HG02678 (cell line): ENCODE results near the gene OR8H3.
"Not testable (repeated sequence)": the region's sequence is repeated elsewhere in the genome, so short reads cannot be mapped to it uniquely, and the experiment has no call there.

Source experiments
- ATAC-seq: cut with Tn5 transposase; IDR thresholded peaks from one replicate; pipeline ENCODE4 v1.9.1; 2021; ENCODE audit warnings: mild to moderate bottlenecking, moderate library complexity; ENCODE audit not compliant: unreplicated experiment

The OR8H3 gene, protein sequence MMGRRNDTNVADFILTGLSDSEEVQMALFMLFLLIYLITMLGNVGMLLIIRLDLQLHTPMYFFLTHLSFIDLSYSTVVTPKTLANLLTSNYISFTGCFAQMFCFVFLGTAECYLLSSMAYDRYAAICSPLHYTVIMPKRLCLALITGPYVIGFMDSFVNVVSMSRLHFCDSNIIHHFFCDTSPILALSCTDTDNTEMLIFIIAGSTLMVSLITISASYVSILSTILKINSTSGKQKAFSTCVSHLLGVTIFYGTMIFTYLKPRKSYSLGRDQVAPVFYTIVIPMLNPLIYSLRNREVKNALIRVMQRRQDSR

DNA sequence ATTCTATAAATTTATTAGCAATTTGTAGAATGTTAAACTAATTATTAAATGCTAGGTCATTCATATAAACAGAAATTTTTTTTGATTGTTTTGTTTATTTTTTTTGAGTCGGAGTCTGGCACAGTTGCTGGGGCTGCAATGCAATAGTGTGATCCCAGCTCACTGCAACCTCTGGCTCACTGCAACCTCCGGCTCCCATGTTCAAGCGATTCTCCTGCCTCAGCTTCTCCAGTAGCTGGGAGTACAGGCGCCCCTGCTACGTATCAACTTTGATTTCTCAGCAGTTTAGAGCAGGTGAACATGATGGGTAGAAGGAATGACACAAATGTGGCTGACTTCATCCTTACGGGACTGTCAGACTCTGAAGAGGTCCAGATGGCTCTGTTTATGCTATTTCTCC is at the start of gene OR8H3:
OR8H3 (plus strand) TSS at position 301 of the 400 bp plus-strand sequence; CDS start at position 301, 0 bp downstream.
- no peak for ATAC-seq

DNA sequence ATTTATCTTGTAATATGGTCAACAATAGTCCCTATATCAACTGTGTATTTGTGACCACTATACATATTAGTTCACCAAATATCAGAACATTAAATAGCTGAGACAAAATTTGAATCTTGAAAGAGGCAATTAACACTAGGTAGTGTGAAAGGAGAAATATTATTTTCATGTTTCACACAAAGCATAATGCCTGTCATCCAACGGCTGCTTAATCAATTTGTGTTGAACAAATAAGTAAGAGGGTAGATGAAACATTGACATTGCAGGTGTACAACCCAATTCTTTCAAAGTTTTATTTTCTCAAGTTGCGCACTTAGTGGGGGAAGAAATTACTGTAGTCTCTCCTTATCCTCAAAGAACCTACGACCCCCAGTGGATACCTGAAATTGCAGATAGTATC is 32.5 kb upstream of the OR8H3 start:
- ATAC-seq: no peak

DNA sequence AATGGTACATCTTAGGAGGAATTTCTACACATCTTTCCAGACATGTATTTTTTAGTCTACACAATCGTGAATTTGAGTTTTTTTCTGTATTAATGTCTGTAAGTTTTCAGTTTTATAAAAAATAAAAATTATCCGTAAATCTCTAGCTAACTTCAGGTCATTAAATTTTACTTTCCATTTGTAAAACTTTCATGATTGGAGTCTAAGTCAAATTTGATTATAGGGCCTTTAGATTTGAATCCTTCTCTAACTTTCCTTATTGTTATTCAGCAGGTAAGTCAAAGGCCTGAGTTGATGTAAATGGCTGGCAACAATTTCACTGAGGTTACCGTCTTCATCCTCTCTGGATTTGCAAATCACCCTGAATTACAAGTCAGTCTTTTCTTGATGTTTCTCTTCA is 29.2 kb upstream of the OR8H3 start, which contains the start of gene OR8I2:
OR8I2 (plus strand) TSS at position 301 of the 400 bp plus-strand sequence; CDS start at position 301, 0 bp downstream.
- ATAC-seq: no peak

GRCh38 chr11:56103210-56103737 is 18.9 kb upstream of the OR8H3 start, which contains the start of gene OR8H2:
OR8H2 (plus strand) TSS chr11:56103687; CDS start chr11:56105043, 1,356 bp downstream.
- ATAC-seq: no peak

DNA sequence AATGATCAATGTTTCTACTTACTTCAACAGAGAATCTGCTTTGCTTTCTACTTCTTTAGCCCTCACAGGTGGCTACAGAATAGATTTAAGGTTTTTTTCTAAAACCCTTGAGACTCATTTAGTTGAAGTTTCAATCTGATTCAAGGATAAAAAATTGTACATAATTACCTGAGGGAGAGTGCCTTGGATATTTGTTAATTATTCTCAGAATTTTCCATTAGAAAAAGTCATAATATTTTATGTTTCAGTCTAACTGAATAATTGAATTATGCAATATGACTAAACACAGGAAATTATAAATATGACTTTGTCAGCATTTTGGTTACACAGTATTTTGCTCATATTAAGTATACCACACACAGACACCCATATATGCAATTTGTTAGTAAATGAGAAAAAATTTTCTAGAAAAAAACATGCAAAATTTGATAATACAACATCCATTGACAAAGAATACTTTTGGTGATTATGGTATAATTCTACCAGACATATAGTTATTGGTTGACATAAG is 18.0 kb downstream of the OR8H3 start, which contains the start of gene OR8J3:
OR8J3 (minus strand) TSS at position 51 of the 511 bp plus-strand sequence. CDS start 2,483 bp downstream, outside the sequence.
- ATAC-seq: no peak

GRCh38 chr11:56143681-56144080 is 21.5 kb downstream of the OR8H3 start:
- ATAC-seq: not testable (repeated sequence)

- no peak for ATAC-seq
Measured at GRCh38 chr11:56151376-56151775, 29.2 kb downstream of the OR8H3 start.

DNA sequence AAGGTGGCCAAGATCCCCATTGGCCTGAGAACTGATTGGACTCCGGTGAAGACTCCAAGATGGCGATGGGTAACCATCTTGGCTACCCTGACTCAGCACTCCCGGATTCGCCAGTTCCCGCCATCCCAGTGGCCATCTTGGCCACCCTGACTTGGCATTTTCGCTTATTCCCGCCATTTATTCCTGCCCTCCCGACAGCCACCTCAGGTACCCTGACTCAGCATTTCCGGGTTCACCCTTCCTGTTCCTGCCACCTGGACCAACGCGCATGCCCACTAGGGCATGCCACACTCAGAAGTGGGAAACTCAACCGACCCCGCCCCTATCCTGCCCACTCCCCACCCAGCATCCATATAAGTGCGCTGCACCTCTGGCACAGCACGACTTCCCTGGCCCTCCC is 30.2 kb downstream of the OR8H3 start:
- ATAC-seq: no peak

GRCh38 chr11:56160217-56160616 is 38.0 kb downstream of the OR8H3 start, which contains the start of gene OR8K5:
OR8K5 (minus strand) TSS chr11:56160317; CDS start chr11:56160317, 0 bp downstream.
- ATAC-seq: no peak

GRCh38 chr11:56163804-56164203 is 41.6 kb downstream of the OR8H3 start:
- ATAC-seq: no peak

DNA sequence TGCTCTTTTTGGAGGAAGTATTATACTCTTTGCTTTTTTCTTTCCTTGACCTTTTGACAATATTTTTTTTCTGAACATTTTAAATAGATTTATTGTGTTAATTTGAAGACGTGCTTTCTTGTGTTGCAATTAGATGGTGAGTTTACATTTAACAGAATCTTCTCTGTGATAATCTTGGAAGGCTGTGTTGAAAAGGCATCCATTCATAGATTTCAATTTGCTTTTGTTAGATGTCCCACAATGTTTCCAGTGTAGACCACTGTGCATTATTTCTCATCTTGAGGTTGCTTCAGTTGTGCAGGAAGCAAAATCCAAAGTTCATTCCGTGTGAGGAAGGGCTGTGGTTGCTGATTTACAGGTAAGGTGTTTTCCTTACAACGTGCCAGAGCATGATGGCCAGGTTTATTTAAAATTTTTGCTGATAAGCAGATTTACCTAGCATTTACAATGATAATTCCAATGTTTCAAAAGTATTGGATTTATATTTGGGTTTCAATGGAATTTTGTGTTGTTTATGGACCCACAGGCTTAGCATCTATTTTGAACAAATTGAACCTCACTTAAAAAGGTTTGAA is 50.2 kb downstream of the OR8H3 start:
- ATAC-seq: no peak
